ENCODE results near the gene AUTS2. TPM values are rescaled to one million over a fixed set of nuclear protein-coding genes. Genes with fewer than 3 reads are reported as not detected.
A peak's percentile ranks its signal among the peaks of the same experiment; 100 is the strongest.

AUTS2 gene
- total RNA-seq, 1 donor from 2014 or later, result 125 TPM

DNA sequence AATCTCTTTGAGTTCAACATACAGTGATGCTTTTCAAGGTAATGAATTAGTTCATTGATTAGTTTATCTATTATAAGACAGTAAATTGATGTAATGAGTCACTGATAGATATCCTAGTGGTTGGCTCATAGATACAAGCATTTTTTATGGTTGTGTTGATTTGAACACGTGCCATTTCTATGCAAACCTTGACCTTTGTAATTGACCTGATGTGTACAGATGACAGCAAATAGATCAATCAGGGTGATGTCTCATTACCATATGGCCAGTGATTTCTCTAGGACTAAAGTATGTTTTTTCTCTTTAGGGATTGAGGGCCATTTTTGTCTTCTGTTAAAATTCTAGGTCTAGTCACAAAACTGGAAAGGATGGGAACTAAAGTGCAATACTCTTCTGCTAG is 773.4 kb downstream of the AUTS2 start:
- Mint-ChIP-seq H3K4me1 (ENCODE audit: low read depth) (peaks cover 6% of the 10 kb centered on the region), H3K36me3 (ENCODE audit: insufficient read depth) (peaks cover under 1% of the 10 kb centered on the region), H3K4me3 (ENCODE audit: low read depth) (no peak overlapping the region), H3K27me3 (peaks cover 1% of the 10 kb centered on the region), H3K9me3 (ENCODE audit: low read depth) (peaks cover 1% of the 10 kb centered on the region), H3K27ac (no peak overlapping the region)
- no peak for DNase-seq (ENCODE audit: low spot score, unreplicated experiment)
- TF ChIP-seq, protein P1, sequence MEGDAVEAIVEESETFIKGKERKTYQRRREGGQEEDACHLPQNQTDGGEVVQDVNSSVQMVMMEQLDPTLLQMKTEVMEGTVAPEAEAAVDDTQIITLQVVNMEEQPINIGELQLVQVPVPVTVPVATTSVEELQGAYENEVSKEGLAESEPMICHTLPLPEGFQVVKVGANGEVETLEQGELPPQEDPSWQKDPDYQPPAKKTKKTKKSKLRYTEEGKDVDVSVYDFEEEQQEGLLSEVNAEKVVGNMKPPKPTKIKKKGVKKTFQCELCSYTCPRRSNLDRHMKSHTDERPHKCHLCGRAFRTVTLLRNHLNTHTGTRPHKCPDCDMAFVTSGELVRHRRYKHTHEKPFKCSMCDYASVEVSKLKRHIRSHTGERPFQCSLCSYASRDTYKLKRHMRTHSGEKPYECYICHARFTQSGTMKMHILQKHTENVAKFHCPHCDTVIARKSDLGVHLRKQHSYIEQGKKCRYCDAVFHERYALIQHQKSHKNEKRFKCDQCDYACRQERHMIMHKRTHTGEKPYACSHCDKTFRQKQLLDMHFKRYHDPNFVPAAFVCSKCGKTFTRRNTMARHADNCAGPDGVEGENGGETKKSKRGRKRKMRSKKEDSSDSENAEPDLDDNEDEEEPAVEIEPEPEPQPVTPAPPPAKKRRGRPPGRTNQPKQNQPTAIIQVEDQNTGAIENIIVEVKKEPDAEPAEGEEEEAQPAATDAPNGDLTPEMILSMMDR (IDR thresholded peaks at IDR 0.05; ENCODE audit: unreplicated experiment), result no peak

DNA sequence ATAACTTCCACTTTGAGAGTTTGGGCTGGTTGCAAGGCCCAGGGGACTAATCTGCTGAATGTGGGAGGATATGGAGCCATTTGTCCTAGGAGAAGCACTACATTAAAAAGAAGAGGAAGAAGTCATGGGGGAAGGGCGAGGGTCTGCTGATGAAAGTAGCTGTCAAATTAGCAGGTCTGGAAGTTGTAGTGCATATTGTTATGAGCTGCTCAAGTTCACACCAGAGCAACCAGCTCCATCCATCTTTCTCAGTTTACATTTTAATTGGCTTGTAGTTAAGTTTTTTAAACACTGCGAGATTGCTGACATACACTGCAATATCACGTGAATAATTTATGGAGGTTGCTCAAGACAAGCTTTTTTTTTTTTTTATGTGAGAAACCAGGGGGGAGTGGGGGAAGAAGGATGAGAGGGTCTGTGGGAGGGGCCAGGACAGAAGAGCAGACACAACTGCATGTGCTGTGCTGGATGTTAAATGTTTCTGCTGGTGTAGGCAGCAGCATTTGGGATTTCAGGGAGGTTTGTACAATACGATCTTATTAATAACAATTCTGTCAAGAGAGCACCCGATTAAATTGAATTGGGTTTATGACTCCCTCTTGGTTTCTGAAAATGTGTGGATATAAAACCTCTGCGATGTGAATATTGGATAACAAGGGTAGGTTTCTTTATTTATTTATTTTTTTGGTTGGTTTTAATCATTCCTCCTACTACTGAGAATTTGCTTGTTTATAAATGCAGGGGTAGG is 774.7 kb downstream of the AUTS2 start:
- peaks cover 2% of the 10 kb centered on the region for H3K36me3 Mint-ChIP-seq (ENCODE audit: insufficient read depth)
- TF ChIP-seq, protein P1 (IDR thresholded peaks at IDR 0.05; ENCODE audit: unreplicated experiment), result no peak
- no peaks in the 10 kb centered on the region for H3K9me3 Mint-ChIP-seq (ENCODE audit: low read depth)
- no peak overlapping the region for H3K27ac Mint-ChIP-seq
- H3K4me1 Mint-ChIP-seq (ENCODE audit: low read depth), result peaks cover 6% of the 10 kb centered on the region
- H3K27me3 Mint-ChIP-seq, result no peaks in the 10 kb centered on the region
- no peak for DNase-seq (ENCODE audit: low spot score, unreplicated experiment)
- H3K4me3 Mint-ChIP-seq (ENCODE audit: low read depth), result no peak overlapping the region

DNA sequence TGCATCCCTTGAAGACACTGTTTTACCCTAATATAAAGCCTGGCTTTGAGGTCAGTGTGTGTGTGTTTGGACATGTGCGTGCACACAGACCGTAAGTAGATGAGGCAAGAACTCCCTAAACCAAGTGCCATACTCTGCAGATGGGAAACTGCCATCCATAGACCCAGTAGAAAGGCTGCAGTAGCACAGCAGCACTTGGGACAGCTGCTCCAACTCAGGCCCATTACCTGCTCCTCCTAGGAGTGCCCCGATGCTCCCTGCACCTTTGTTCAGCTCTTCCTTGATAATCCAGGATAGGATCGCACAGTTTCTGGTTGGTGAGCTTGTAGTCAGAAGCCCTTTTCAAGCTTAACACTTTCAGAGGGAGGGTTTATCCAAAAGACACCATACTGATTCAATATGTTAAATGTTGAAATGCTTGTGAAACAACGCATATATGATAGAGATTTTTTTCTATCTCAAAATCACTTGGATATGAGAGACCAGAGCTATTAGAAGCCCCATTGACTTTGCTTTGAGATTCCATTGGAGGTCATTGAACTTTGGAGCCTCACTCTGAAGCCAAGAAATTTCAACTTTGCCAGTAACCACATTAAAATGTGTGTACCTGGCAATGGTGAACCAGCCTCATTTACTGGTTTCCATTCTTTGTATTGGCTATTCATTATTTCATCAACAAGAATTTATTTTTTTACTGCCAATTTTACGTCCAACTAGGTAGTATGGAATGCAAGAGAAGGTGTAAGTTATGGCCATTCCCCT is 776.7 kb downstream of the AUTS2 start:
- H3K4me1 Mint-ChIP-seq (ENCODE audit: low read depth), result peaks cover 8% of the 10 kb centered on the region
- no peak overlapping the region for H3K27ac Mint-ChIP-seq
- TF ChIP-seq, protein P1 (IDR thresholded peaks at IDR 0.05; ENCODE audit: unreplicated experiment), result no peak
- no peak overlapping the region for H3K4me3 Mint-ChIP-seq (ENCODE audit: low read depth)
- no peaks in the 10 kb centered on the region for H3K27me3 Mint-ChIP-seq
- DNase-seq (ENCODE audit: low spot score, unreplicated experiment), result no peak
- H3K9me3 Mint-ChIP-seq (ENCODE audit: low read depth), result no peaks in the 10 kb centered on the region
- H3K36me3 Mint-ChIP-seq (ENCODE audit: insufficient read depth), result peaks cover 2% of the 10 kb centered on the region

DNA sequence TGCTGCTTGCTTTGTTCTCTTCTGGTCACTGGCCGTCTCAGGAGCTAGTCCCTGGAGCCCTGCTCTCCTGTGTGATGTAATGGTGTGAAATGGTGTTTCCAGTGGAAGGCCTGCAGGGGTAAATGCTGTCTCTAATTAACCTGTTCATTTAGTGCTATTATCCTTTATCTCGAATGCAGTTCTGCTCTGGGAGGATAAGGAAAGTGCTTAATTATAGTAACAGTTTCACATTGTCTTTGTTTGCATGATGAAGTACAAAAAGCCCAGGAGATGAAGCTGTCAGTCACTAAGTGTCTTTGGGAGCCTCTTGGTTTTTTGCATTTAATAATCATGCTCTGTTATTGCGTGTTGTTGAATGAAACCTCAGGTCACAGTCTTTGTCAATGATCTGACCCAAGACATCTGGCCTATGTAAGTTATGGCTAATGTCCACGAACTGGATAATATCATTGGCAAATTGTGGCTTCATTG is 778.3 kb downstream of the AUTS2 start:
- no peaks in the 10 kb centered on the region for H3K9me3 Mint-ChIP-seq (ENCODE audit: low read depth)
- TF ChIP-seq, protein P1 (IDR thresholded peaks at IDR 0.05; ENCODE audit: unreplicated experiment), result no peak
- no peak for DNase-seq (ENCODE audit: low spot score, unreplicated experiment)
- peaks cover 8% of the 10 kb centered on the region for H3K4me1 Mint-ChIP-seq (ENCODE audit: low read depth)
- peak overlapping the region; percentile 17 for H3K27ac Mint-ChIP-seq
- no peak overlapping the region for H3K4me3 Mint-ChIP-seq (ENCODE audit: low read depth)
- no peaks in the 10 kb centered on the region for H3K27me3 Mint-ChIP-seq
- peaks cover 2% of the 10 kb centered on the region for H3K36me3 Mint-ChIP-seq (ENCODE audit: insufficient read depth)

DNA sequence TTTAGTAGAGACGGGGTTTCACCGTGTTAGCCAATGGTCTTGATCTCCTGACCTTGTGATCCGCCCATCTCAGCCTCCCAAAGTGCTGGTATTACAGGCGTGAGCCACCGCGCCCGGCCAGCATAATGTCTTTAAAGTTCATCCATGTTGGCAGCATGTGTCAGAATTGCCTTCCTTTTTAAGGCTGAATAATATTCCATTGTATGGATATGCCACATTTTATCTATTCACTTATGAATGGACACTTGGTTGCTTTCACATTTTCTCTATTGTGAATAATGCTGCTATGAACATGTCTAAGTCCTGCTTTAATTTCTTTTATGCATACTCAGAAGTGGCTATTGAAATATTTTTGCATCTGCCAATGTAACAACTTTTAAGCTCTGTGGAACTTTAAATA is 779.7 kb downstream of the AUTS2 start:
- no peak overlapping the region for H3K4me3 Mint-ChIP-seq (ENCODE audit: low read depth)
- no peaks in the 10 kb centered on the region for H3K9me3 Mint-ChIP-seq (ENCODE audit: low read depth)
- H3K27me3 Mint-ChIP-seq, result no peaks in the 10 kb centered on the region
- no peak for DNase-seq (ENCODE audit: low spot score, unreplicated experiment)
- H3K27ac Mint-ChIP-seq, result no peak overlapping the region
- TF ChIP-seq, protein P1 (IDR thresholded peaks at IDR 0.05; ENCODE audit: unreplicated experiment), result no peak
- H3K4me1 Mint-ChIP-seq (ENCODE audit: low read depth), result peaks cover 6% of the 10 kb centered on the region
- peaks cover 2% of the 10 kb centered on the region for H3K36me3 Mint-ChIP-seq (ENCODE audit: insufficient read depth)
